Spleen (tissue), 11 donors: ENCODE results near the gene SAMD14. TPM values are rescaled to one million over a fixed set of nuclear protein-coding genes. Genes with fewer than 3 reads are reported as not detected.

Experiments
- DNase-seq: peaks from one replicate; pipeline ENCODE4 v3.0.0-alpha.2; 2020
- H3K27ac ChIP-seq, 8 donors: fragments of 200-600 bp; sonication (generic) in 7 of 8; 1 replicate in 4 of 8; 2 replicates in 4 of 8; pipeline versions ENCODE4 v1.5.0 to v1.8.0; 2016 to 2021; ENCODE audit warnings: inconsistent platforms in 4 of 8, mild to moderate bottlenecking in 4 of 8, moderate library complexity in 1 of 8
- H3K27me3 ChIP-seq, 7 donors: fragments of 200-600 bp; sonication (generic) in 6 of 7; replicated peaks in 1 of 7; 1 replicate in 4 of 7; 2 replicates in 3 of 7; pipeline versions ENCODE4 v1.5.0 to v1.8.0; 2016 to 2021; ENCODE audit warnings: inconsistent platforms in 3 of 7, mild to moderate bottlenecking in 1 of 7
- H3K36me3 ChIP-seq, 6 donors: fragments of 200-600 bp; sonication (generic) in 5 of 6; 1 replicate in 4 of 6; 2 replicates in 2 of 6; pipeline versions ENCODE4 v1.5.0 to v1.8.0; 2016 to 2021; ENCODE audit warnings: inconsistent platforms in 2 of 6
- H3K4me1 ChIP-seq, 6 donors: fragments of 200-600 bp; sonication (generic) in 5 of 6; 1 replicate in 3 of 6; 2 replicates in 3 of 6; pipeline versions ENCODE4 v1.5.0 to v1.8.0; 2016 to 2021; ENCODE audit warnings: inconsistent platforms in 3 of 6
- H3K4me3 ChIP-seq, 8 donors: fragments of 200-600 bp; sonication (generic) in 7 of 8; 1 replicate in 4 of 8; 2 replicates in 4 of 8; pipeline versions ENCODE4 v1.5.0 to v1.8.0; 2016 to 2021; ENCODE audit warnings: inconsistent platforms in 4 of 8, mild to moderate bottlenecking in 4 of 8, moderate library complexity in 2 of 8
- H3K9me3 ChIP-seq, 8 donors: fragments of 200-600 bp; sonication (generic) in 7 of 8; 1 replicate in 4 of 8; 2 replicates in 4 of 8; pipeline versions ENCODE4 v1.5.0 to v1.8.0; 2016 to 2021; ENCODE audit warnings: inconsistent platforms in 4 of 8
- POLR2A ChIP-seq, 3 donors: fragments of 450-650 bp; IDR thresholded peaks; one replicate each; pipeline ENCODE4 v1.5.1; 2017; ENCODE audit warnings: antibody characterized with exemption in 3 of 3, mild to moderate bottlenecking in 1 of 3
- POLR2AphosphoS5 ChIP-seq, 3 donors: sonication (generic); formaldehyde crosslinking; IDR thresholded peaks; one replicate each; pipeline ENCODE4 v1.5.1; 2017; ENCODE audit warnings: antibody characterized with exemption in 3 of 3
- WGBS, 5 donors: extraction: QIAGEN DNeasy Blood & Tissue Kit in 3 of 5; methylation state at CpG; one replicate each; pipeline versions ENCODE4 v1.1.5 to v1.1.7; 2013 to 2018; 5-methylcytosine and 5-hydroxymethylcytosine counted together
- intact Hi-C: fragments of 100-400 bp; cut with DNase I; formaldehyde crosslinking; loops from one replicate; pipeline ENCODE4 v1.15.0; 2023; ENCODE audit warnings: low total_unique reads
- polyA plus RNA-seq, 3 donors: library from polyadenylated mRNA; stranded (reverse); fragments of 200-250 nt; gene quantifications; one replicate each; pipeline ENCODE4 v1.2.1, GENCODE V29; 2013
- total RNA-seq, 7 donors: library from RNA; depleted of rRNA in 3 of 7; stranded (reverse); fragments of >200 nt in 3 of 7; fragmentation: NEBNext Ultra II Directional in 4 of 7; extraction: Animal tissue kit (Norgen Biotek cat#: 25700) in 4 of 7; gene quantifications; one replicate each; pipeline versions ENCODE4 v1.1.0 to v1.2.1, GENCODE V29; 2016 to 2021
- TF ChIP-seq, protein P1 (sequence below), 11 experiments: fragments of 200-600 bp in 7 of 11; fragments of 450-650 bp in 4 of 11; sonication (generic) in 4 of 11; IDR thresholded peaks in 8 of 11; conservative IDR thresholded peaks in 3 of 11; 1 replicate in 7 of 11; 2 replicates in 4 of 11; pipeline versions ENCODE4 v1.4.0 to v1.8.0; 2016 to 2021; ENCODE audit warnings: antibody characterized with exemption in 11 of 11, inconsistent platforms in 4 of 11, mild to moderate bottlenecking in 1 of 11
- donor health status: healthy with polysubstance abuse.
- donor health status: DM: no; HTN: no; CAD: no; lungs with moderate emphysema.
- donor health status: DM: no; HTN: no; CAD: no.
- donor health status: Bipolar disorder and iron deficiency.
- donor health status: healthy.
- donor health status: DM: no; HTN: no; CAD: no.
- donor health status: DM: yes; HTN: yes; CAD: no.

The SAMD14 gene
- total and polyA plus RNA-seq, 10 donors = 1.1 to 7.5 (median 2.1) TPM

DNA sequence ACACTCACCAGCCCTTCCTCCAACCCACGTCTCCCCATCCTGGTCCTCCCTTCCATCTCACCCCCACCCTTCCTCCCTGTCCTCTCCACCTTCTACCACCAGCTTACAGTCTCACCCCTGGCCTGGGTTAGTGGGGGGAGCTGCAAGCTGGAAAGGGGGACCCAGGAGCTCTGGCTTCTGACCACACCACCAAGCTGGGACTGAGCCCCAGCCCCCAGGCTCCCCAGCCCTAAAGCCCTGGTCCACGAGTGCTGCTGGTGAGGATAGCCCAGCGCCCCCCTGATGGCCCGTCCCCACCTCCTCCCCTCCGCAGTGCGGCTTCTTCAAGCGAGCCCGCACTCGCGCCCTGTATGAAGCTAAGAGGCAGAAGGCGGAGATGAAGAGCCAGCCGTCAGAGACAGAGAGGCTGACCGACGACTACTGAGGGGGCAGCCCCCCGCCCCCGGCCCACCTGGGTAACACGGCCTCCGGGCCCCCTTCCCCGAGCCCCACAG is 42.0 kb downstream of the SAMD14 start:
- 84 to 89% (median 85%) methylated on average over 12 to 19 of the region's 19 CpGs for WGBS, 5 donors
- H3K9me3 ChIP-seq = no peaks in the 10 kb centered on the region
- H3K4me3 ChIP-seq = no peak overlapping the region
- intact Hi-C loops = loop anchor here (2.0 kb wide), 1 partner anchor 61 kb away; no protein-coding TSS in a partner anchor
- H3K4me1 ChIP-seq = peaks cover 0 to 4% (median 0%) of the 10 kb centered on the region in 6 donors
- H3K27ac ChIP-seq = no peak overlapping the region
- no peaks in the 10 kb centered on the region for H3K27me3 ChIP-seq
- TF ChIP-seq, protein P1, sequence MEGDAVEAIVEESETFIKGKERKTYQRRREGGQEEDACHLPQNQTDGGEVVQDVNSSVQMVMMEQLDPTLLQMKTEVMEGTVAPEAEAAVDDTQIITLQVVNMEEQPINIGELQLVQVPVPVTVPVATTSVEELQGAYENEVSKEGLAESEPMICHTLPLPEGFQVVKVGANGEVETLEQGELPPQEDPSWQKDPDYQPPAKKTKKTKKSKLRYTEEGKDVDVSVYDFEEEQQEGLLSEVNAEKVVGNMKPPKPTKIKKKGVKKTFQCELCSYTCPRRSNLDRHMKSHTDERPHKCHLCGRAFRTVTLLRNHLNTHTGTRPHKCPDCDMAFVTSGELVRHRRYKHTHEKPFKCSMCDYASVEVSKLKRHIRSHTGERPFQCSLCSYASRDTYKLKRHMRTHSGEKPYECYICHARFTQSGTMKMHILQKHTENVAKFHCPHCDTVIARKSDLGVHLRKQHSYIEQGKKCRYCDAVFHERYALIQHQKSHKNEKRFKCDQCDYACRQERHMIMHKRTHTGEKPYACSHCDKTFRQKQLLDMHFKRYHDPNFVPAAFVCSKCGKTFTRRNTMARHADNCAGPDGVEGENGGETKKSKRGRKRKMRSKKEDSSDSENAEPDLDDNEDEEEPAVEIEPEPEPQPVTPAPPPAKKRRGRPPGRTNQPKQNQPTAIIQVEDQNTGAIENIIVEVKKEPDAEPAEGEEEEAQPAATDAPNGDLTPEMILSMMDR (IDR thresholded peaks at IDR 0.05 in 8 of 11, conservative IDR thresholded peaks at IDR 0.05 in 3 of 11) = no peak
- H3K36me3 ChIP-seq = peaks cover 0 to 28% (median 12%) of the 10 kb centered on the region in 6 donors
- DNase-seq = peak; percentile 65

DNA sequence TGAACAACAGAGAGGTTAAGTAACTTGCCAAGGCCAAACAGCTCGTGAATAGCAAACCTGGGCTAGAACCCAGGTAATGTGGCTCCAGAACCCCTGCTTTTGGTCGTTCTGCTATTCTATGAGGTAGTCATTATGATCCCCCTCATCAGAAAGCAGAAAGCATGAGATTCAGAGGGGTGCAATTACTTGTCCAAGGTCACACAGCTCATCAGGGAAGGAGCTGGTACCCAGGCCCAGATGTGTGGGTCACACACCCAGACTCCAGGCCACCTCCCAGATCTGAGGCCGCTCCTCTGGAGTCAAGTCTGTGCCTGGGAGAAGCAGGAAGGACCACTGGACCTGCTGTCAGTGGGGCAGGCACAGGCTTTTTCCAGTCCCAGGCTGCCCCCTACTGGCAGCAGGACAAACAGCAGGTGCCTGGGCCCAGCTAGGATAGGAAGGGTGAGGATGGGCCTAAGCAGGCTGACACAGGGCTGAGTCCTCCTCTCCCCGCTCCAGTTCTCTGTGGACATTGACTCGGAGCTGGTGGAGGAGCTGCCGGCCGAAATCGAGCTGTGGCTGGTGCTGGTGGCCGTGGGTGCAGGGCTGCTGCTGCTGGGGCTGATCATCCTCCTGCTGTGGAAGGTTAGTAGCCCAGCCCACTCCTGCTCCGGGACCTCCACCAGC is 42.6 kb downstream of the SAMD14 start:
- peak; percentile 91 for DNase-seq

DNA sequence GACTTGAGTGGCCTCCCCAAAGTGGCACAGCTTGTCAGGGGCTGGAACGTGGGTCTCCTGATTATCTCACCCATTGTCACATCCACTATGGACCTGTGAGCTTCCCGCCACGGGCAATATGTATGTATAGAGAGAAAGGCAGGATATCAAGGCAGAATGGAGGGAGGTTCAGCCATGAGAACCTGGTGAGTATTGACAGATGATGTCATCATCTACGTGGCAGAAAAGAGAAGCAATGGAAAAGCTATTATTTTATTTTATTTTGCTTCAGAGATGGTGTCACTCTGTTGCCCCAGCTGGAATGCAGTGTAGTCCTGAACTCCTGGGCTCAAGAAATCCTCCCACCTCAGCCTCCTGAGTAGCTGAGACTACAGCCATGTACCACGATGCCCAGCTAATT is 48.2 kb downstream of the SAMD14 start:
- no peaks in the 10 kb centered on the region for H3K4me1 ChIP-seq
- H3K4me3 ChIP-seq = no peak overlapping the region
- no peaks in the 10 kb centered on the region for H3K9me3 ChIP-seq
- TF ChIP-seq POLR2A (IDR thresholded peaks at IDR 0.05) = no peak
- no peak for TF ChIP-seq POLR2AphosphoS5 (IDR thresholded peaks at IDR 0.05)
- TF ChIP-seq, protein P1 (IDR thresholded peaks at IDR 0.05 in 8 of 11, conservative IDR thresholded peaks at IDR 0.05 in 3 of 11) = no peak
- H3K36me3 ChIP-seq = peaks cover 0 to 58% (median 14%) of the 10 kb centered on the region in 6 donors
- no peaks in the 10 kb centered on the region for H3K27me3 ChIP-seq
- peak overlapping the region in 1 of 8 donors; percentile 32 for H3K27ac ChIP-seq
- 78 to 86% (median 83%) methylated on average over 5 of the region's 5 CpGs for WGBS, 5 donors
- DNase-seq = no peak
- intact Hi-C loops = no loop called here

More for the DNA sequence above, 42.6 kb downstream of the SAMD14 start:
- H3K36me3 ChIP-seq = peaks cover 0 to 30% (median 12%) of the 10 kb centered on the region in 6 donors
- WGBS, 5 donors = 25 to 52% (median 42%) methylated on average over 9 to 10 of the region's 10 CpGs
- intact Hi-C loops = loop anchor here (2.0 kb wide), 1 partner anchor 61 kb away; no protein-coding TSS in a partner anchor
- H3K4me1 ChIP-seq = peaks cover 0 to 4% (median 0%) of the 10 kb centered on the region in 6 donors
- no peak overlapping the region for H3K27ac ChIP-seq
- H3K27me3 ChIP-seq = no peaks in the 10 kb centered on the region
- H3K4me3 ChIP-seq = no peak overlapping the region
- TF ChIP-seq POLR2A (IDR thresholded peaks at IDR 0.05) (no peak), POLR2AphosphoS5 (IDR thresholded peaks at IDR 0.05) (peak in 2 of 3 donors; percentile 11 to 33)
- TF ChIP-seq, protein P1 (IDR thresholded peaks at IDR 0.05 in 8 of 11, conservative IDR thresholded peaks at IDR 0.05 in 3 of 11) = peak; percentile 93 to 98 (median 96)
- H3K9me3 ChIP-seq = no peaks in the 10 kb centered on the region

DNA sequence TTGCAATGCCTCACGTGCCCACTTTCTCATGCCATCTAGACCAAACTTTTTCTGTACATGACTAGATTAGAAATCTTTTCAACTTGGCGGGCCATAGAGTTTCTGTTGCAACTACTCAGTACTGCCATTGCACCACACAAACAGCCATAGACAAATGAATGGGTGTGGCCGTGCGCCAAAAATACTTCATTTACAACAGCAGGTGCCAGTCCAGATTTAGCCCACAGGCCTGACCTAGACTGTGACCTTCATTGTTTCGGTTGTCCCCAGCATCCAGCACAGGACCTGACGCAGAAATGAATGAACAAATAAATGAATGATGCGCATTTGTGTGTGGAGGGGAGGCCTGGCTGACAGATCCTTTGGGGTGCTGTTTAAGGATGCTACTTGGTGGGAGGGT is 49.1 kb downstream of the SAMD14 start:
- intact Hi-C loops = no loop called here
- Histone ChIP-seq H3K4me3 (no peak overlapping the region), H3K9me3 (no peaks in the 10 kb centered on the region), H3K4me1 (no peaks in the 10 kb centered on the region), H3K36me3 (peaks cover 0 to 67% (median 15%) of the 10 kb centered on the region in 6 donors), H3K27ac (peak overlapping the region in 2 of 8 donors; percentile 15 to 46), H3K27me3 (no peaks in the 10 kb centered on the region)
- DNase-seq = no peak
- 73 to 86% (median 82%) methylated on average over 7 of the region's 7 CpGs for WGBS, 5 donors
- TF ChIP-seq POLR2AphosphoS5 (IDR thresholded peaks at IDR 0.05) = no peak
- no peak for TF ChIP-seq POLR2A (IDR thresholded peaks at IDR 0.05)
- TF ChIP-seq, protein P1 (IDR thresholded peaks at IDR 0.05 in 8 of 11, conservative IDR thresholded peaks at IDR 0.05 in 3 of 11) = no peak
